OCI-LY1 (cell line): ENCODE measurements around the gene DYTN.

Experiments
- H2AFZ ChIP-seq: fragments of 200-600 bp; sonication (generic), shearing (Covaris generic); 2 replicates; pipeline ENCODE4 v1.6.0; 2014; ENCODE audit warnings: antibody characterized with exemption, mild to moderate bottlenecking, low read length
- H3F3A ChIP-seq: fragments of 200-600 bp; sonication (generic), shearing (Covaris generic); 2 replicates; pipeline ENCODE4 v1.6.0; 2014; ENCODE audit warnings: mild to moderate bottlenecking, antibody characterized with exemption, low read length, moderate library complexity; ENCODE audit not compliant: insufficient read depth
- H3K27ac ChIP-seq: fragments of 200-600 bp; sonication (generic); 2 replicates; pipeline ENCODE4 v1.5.1; 2014; ENCODE audit warnings: low read length, mixed run types, mild to moderate bottlenecking, low read depth; ENCODE audit not compliant: poor library complexity, severe bottlenecking
- H3K27me3 ChIP-seq: fragments of 200-600 bp; sonication (generic); 2 replicates; pipeline ENCODE4 v1.6.0; 2014; ENCODE audit warnings: antibody characterized with exemption, mild to moderate bottlenecking, low read length, moderate library complexity; ENCODE audit not compliant: insufficient read depth
- H3K36me3 ChIP-seq: fragments of 200-600 bp; sonication (generic); 2 replicates; pipeline ENCODE4 v1.6.1; 2014; ENCODE audit warnings: mild to moderate bottlenecking, antibody characterized with exemption, low read length, moderate library complexity, mixed read lengths; ENCODE audit not compliant: insufficient read depth
- H3K4me1 ChIP-seq: fragments of 200-600 bp; sonication (generic); 2 replicates; pipeline ENCODE4 v1.5.1; 2014; ENCODE audit warnings: mild to moderate bottlenecking, low read length, moderate library complexity; ENCODE audit not compliant: insufficient read depth, severe bottlenecking
- H3K4me2 ChIP-seq: fragments of 200-600 bp; sonication (generic), shearing (Covaris generic); 2 replicates; pipeline ENCODE4 v1.6.1; 2014; ENCODE audit warnings: low read length
- H3K4me3 ChIP-seq: fragments of 200-600 bp; sonication (generic); 2 replicates; pipeline ENCODE4 v1.5.1; 2014; ENCODE audit warnings: low read length, low read depth, mild to moderate bottlenecking, mixed read lengths; ENCODE audit not compliant: poor library complexity, severe bottlenecking
- H3K79me2 ChIP-seq: fragments of 200-600 bp; shearing (Covaris generic); 2 replicates; pipeline ENCODE4 v1.6.1; 2016; ENCODE audit warnings: mixed run types, low read length, mixed read lengths; ENCODE audit not compliant: insufficient read depth
- H3K9ac ChIP-seq: fragments of 200-600 bp; sonication (generic), shearing (Covaris generic); 2 replicates; pipeline ENCODE4 v1.6.1; 2014; ENCODE audit warnings: mild to moderate bottlenecking, low read length, mixed read lengths
- H3K9me2 ChIP-seq: fragments of 200-600 bp; sonication (generic), shearing (Covaris generic); 2 replicates; pipeline ENCODE4 v1.6.1; 2014; ENCODE audit warnings: low read depth, mild to moderate bottlenecking, low read length, mixed read lengths
- H3K9me3 ChIP-seq: fragments of 200-600 bp; shearing (Covaris generic); 2 replicates; pipeline ENCODE4 v1.6.1; 2014; ENCODE audit warnings: low read length, mixed read lengths
- H4K20me1 ChIP-seq: fragments of 200-600 bp; sonication (generic), shearing (Covaris generic); 2 replicates; pipeline ENCODE4 v1.6.0; 2016; ENCODE audit warnings: mild to moderate bottlenecking, low read length; ENCODE audit not compliant: insufficient read depth
- CTCF ChIP-seq: fragments of 200-600 bp; sonication (generic), shearing (Covaris generic); IDR thresholded peaks from 2 replicates; pipeline ENCODE4 v1.5.1; 2017; ENCODE audit warnings: mild to moderate bottlenecking, antibody characterized with exemption, low read length, moderate library complexity, mixed read lengths
- EZH2 ChIP-seq: fragments of 200-600 bp; sonication (generic), shearing (Covaris generic); IDR thresholded peaks from 2 replicates; pipeline ENCODE4 v1.8.0; 2017; ENCODE audit warnings: borderline replicate concordance, mixed run types, mild to moderate bottlenecking, antibody characterized with exemption, low read length, moderate library complexity, mixed read lengths

The DYTN gene

GRCh38 chr2:206700156-206700555 lies 18.0 kb downstream of the DYTN start:
- no peak overlapping the region for H3K27ac ChIP-seq
- no peak overlapping the region for H3K9ac ChIP-seq
- no peaks in the 10 kb centered on the region for H3K79me2 ChIP-seq
- no peak overlapping the region for H3K4me2 ChIP-seq
- no peaks in the 10 kb centered on the region for H3F3A ChIP-seq
- H3K4me1 ChIP-seq: no peaks in the 10 kb centered on the region
- H2AFZ ChIP-seq: no peak overlapping the region
- H3K9me3 ChIP-seq: no peaks in the 10 kb centered on the region
- H3K27me3 ChIP-seq: no peaks in the 10 kb centered on the region
- no peak for TF ChIP-seq EZH2
- no peak for TF ChIP-seq CTCF
- no peaks in the 10 kb centered on the region for H3K36me3 ChIP-seq
- H3K9me2 ChIP-seq: no peaks in the 10 kb centered on the region
- no peak overlapping the region for H3K4me3 ChIP-seq
- H4K20me1 ChIP-seq: no peaks in the 10 kb centered on the region

- Histone ChIP-seq H3K36me3 (no peaks in the 10 kb centered on the region), H4K20me1 (no peaks in the 10 kb centered on the region), H3K4me3 (no peak overlapping the region)
Observed at GRCh38 chr2:206698811-206699210, 19.4 kb downstream of the DYTN start.

GRCh38 chr2:206696910-206697309 lies 21.3 kb downstream of the DYTN start:
- Histone ChIP-seq H3K9ac (no peak overlapping the region), H3K9me3 (no peaks in the 10 kb centered on the region), H3K4me1 (no peaks in the 10 kb centered on the region), H4K20me1 (no peaks in the 10 kb centered on the region), H3K27me3 (no peaks in the 10 kb centered on the region), H3K36me3 (no peaks in the 10 kb centered on the region), H3K4me3 (no peak overlapping the region), H3K27ac (no peak overlapping the region), H3K4me2 (no peak overlapping the region), H3F3A (no peaks in the 10 kb centered on the region), H2AFZ (no peak overlapping the region), H3K9me2 (no peaks in the 10 kb centered on the region), H3K79me2 (no peaks in the 10 kb centered on the region)
- TF ChIP-seq EZH2: no peak
- TF ChIP-seq CTCF: no peak

More at GRCh38 chr2:206698811-206699210, 19.4 kb downstream of the DYTN start:
- Histone ChIP-seq H3K4me1 (no peaks in the 10 kb centered on the region), H3K9me3 (no peaks in the 10 kb centered on the region), H2AFZ (no peak overlapping the region), H3K9ac (no peak overlapping the region), H3K9me2 (no peaks in the 10 kb centered on the region), H3F3A (no peaks in the 10 kb centered on the region), H3K79me2 (no peaks in the 10 kb centered on the region), H3K27ac (no peak overlapping the region), H3K27me3 (no peaks in the 10 kb centered on the region), H3K4me2 (no peak overlapping the region)
- no peak for TF ChIP-seq EZH2
- TF ChIP-seq CTCF: no peak
